C4-2B (cell line): ENCODE results near the gene CRIP3.

ENCODE experiments used
- CTCF ChIP-seq: fragments of 450-650 bp; conservative IDR thresholded peaks from 2 replicates; pipeline ENCODE4 v1.5.1; 2017; ENCODE audit warnings: mild to moderate bottlenecking
- ZFX ChIP-seq: fragments of 450-650 bp; IDR thresholded peaks from 2 replicates; pipeline ENCODE4 v1.6.1; 2017

GRCh38 chr6:43290339-43290904 is 18.2 kb downstream of the CRIP3 start:
- TF ChIP-seq CTCF = no peak
- TF ChIP-seq ZFX = no peak
